HG02588 (cell line): Measurements from ENCODE around the gene ROBO1.

Source experiments
- ATAC-seq: cut with Tn5 transposase; IDR thresholded peaks from one replicate; pipeline ENCODE4 v1.9.1; 2021; ENCODE audit warnings: mild to moderate bottlenecking, moderate library complexity; ENCODE audit not compliant: unreplicated experiment

Gene ROBO1

DNA sequence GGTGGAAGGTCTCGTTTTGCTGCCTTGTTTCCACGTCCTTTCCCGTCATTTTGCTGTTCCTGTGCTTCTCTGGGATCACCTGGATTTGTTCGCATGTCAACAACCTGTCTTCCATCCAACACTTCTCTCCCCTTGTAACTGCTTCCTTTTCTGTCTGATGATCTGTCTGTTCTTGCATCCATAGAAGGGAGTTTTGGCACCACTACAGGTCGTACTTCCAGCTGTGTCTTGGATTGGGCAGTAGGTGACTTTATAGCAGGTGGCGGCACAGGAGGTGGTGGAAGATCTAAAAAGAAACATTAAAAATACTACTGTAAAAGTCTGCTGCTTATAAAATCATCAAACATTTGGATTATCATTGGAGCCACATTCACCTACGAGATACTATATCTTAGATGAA is 1161.0 kb downstream of the ROBO1 start:
- ATAC-seq: no peak

DNA sequence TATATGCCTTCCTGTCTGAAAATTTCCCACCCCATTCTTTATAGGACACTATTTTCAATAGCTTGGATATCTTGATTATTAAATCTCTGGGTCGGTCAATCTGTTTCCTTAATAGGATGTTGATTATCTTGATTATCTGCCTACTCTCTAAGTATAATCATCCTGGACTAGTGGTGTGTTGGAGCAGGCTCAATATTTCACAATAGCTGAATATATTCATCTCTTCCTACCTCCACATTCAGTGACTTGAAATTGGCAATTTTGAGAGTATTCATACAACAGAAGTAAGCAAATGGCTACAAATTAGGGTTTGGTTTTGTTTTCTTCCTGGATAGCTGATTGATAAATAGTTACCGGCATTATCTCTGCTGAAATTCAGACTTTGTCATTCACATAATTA is 1162.6 kb downstream of the ROBO1 start:
- ATAC-seq: no peak

DNA sequence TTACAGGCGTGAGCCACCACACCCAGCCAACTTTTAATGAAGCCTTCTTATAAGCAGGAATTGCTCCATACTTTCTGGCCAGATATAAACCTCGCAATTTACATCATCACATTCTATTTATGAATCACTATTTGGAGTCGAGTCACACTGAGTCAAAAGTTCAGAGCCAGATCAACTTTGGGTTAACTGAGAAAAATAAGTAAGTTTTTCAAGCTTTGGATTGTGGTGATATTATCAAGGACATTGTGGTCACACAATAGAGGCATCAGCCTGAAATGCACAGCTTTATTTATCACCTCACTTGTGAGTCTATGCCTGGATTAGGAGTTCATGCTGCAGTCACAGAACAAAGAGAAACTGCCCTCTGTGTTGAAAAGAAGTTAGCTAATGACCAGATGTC is 1163.5 kb downstream of the ROBO1 start:
- ATAC-seq: no peak

DNA sequence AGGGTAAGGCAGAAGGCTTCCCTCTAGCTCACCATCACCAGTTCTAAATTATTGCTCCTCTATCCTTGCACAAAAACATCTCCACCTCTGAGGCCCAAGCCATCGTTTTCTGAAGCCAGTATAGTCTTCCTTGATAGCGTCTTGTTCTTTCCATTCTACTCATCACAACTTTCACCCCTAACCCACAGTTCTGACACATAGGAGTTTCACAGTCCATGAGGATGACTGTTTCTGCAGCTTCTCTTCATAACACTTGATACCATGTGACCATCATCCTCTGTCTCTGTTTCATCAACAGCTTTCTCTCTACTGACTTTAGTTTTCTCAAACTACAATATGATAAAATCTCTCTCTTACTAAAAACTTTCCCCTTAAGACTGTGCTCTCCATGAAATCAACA is 1166.5 kb downstream of the ROBO1 start:
- ATAC-seq: no peak

DNA sequence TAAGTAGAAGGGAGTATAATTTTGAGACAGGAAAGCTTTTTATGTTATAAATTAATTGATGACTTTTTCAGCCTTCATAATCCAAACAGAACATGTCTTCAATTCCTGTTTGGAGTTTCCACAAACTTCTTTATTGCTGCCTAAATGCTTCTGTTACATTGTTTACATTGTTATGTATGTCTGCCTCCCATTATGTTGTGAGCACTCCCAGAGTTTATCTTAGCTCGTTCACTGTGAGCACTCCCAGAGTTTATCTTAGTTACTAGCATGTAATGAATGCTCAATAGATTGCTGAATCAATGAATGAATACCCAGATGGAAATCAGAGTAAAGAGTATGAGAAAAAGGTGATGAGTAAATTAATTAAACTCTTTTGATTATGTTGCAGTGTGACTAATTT is 1178.0 kb downstream of the ROBO1 start:
- no peak for ATAC-seq

DNA sequence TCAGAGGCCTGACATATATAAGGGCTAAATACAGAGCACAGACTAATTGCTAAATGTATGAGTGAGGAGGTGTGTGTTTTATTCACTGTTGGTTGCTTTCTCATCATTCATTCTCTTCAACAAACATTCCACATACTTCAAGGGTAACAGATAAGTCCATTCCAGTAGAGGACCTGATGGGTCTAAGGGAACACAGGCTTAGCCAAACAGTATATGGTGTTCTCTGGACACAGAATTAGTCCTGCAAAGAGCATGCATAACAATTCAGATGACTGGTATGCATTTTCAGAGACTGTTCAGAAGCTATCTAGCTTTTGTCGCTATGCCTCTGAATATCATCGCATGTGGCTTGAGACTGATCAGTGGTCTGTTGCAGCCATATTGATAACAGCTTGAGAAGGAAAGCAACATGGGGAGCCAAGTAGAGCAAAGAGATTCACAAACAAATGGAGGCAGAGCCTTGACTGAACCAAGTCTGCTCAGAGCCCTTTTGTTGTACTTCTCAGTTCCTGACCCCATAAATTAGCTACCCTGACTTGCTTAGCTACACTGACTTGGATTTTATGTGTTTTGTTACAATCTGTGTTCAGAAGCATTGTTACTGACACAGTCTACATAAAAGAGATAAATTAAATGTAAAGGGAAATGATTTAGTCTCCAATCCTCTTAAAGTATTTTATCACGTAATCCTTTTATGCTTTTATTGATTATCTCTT is 1178.7 kb downstream of the ROBO1 start:
- no peak for ATAC-seq

DNA sequence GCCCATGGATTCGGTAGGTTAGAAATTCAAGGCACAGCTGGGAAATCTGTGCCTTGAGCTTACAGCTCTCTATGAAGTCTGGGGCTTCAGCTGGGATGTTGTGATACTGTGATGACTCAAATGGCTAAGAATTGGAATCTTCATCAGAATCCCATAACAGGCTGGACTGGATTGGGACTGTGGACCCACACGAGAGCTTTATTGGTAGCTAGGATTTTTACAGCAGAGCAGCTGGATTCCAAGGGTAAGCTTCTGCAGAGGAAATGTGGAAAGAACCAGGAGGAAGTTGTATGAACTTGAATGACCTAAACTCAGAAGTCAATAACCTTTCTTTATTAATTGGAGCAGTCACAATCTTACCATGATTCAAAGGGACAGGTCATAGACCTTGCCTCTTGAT is 1187.1 kb downstream of the ROBO1 start:
- ATAC-seq: no peak

DNA sequence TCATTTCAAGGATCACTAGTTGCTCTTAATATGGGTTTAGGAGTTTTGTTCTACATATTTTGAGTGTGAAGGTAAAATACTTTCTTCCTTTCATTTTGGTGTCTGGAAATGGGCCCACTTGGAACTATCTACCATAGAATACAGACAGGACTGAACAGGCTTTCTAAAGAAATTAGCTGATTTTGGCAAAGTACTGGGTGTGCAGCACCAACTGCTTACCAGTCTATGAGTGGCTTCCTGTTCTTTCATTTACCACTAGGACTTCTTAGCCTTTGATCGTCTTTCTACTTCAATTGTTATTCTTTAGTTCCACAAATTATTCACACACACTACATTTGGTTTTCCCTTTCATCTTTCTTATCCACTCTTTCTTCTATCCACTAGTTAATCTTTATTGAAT is 1196.3 kb downstream of the ROBO1 start:
- no peak for ATAC-seq

DNA sequence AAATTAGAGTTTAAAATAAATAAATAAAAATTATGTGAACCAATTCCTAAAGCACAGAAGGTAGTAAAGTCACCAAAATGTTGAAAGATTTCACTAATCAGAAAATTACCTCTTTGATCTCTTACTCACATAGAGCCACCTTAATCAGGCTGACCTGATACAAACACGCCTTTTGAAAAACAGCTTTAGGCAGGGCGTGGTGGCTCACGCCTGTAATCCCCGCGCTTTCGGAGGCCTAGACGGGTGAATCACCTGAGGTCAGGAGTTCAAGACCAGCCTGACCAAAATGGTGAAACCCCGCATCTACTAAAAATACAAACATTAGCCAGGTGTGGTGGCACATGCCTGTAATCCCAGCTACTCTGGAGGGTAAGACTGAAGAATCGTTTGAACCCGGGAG is 1197.3 kb downstream of the ROBO1 start:
- no peak for ATAC-seq

DNA sequence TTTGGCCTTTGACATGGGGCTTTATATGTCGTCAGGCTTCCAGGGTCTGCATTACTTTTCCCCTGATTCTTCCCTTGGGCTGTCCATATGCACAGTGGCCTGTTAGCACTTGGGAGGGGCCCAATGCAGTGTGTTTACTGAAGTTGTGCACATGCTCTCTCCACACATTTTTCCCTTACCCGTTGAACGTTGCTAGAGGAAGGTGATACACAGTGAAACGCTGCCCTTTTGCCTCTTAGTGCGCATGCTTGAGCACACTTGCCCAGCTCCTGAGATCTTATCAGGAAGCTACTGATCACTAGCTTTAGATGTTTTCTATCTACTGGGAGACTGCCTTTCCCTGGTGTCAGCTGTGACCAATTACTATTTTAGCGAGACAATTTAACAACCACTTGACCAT is 1198.0 kb downstream of the ROBO1 start:
- no peak for ATAC-seq

DNA sequence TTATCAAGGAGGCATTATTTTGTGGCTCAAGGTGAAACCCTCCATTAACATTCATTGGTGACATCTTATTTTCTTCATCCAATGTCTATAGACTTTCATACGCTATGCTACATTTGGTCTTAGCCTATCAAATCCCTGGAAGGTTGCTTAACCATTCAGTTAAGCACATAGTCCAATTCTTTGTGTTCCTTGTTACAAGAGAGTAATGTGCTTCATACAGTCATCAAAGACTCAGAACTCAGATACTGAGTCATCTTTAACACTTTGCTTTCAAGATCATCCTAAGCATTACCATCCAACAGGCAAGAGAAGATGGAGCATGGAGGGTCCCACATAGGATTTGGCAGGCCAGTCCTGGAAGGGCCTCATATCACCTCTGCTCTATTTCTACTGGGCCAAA is 1202.1 kb downstream of the ROBO1 start:
- no peak for ATAC-seq

DNA sequence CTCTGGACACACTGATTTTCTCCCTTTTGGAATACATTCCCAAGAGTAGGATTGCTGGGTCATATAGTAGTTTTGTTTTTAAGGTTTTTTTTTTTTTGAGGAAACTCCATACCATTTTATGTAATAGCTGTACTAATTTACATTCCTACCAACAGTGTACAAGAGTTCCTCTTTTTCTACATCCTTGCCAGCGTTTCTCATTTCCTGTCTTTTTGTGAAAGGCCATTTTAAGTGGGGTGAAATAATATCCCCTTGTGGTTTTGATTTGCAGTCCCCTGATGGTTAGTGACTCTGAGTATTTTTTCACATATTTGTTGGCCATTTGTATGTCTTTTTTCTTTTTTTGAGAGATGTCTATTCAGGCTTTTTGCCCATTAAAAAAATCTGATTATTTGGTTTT is 1205.5 kb downstream of the ROBO1 start:
- ATAC-seq: no peak
